HG03025 (cell line): Measurements from ENCODE around the gene PAQR4.
"Not testable (repeated sequence)": the region's sequence is repeated elsewhere in the genome, so short reads cannot be mapped to it uniquely, and the experiment has no call there.

Experiments used
- ATAC-seq: cut with Tn5 transposase; IDR thresholded peaks from one replicate; pipeline ENCODE4 v1.9.1; 2021; ENCODE audit warnings: mild to moderate bottlenecking, moderate library complexity; ENCODE audit not compliant: unreplicated experiment, low FRiP score

The PAQR4 gene

DNA sequence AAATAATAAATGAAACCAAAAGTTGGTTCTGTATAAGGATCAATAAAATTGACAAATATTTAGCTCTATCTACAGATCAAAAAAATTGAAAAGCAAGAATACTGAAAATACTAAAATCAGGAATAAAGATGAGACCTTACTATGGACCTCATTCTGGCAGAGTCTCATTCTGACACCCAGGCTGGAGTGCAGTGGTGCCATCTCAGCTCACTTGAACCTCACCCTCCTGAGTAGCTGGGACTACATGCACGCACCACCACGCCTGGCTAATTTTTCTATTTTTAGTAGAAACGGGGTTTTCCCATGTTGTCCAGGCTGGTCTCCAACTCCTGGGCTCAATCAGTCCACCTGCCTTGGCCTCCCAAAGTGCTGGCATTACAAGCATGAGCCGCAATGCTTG lies 27.1 kb upstream of the PAQR4 start:
- no peak for ATAC-seq

DNA sequence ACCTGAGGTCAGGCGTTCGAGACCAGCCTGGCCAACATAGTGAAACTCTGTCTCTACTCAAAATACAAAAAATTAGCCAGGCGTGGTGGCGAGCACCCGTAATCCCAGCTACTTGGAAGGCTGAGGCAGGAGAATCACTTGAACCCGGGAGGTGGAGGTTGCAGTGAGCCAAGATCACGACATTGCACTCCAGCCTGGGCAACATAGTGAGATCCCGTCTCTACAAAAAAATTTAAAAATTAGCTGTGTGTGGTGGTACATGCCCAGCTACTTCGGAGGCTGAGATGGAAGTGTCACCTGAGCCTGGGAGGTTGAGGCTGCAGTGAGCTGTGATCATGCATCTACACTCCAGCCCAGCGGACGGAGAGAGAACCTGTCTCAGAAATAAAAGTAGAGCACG lies 25.4 kb upstream of the PAQR4 start:
- not testable (repeated sequence) for ATAC-seq

DNA sequence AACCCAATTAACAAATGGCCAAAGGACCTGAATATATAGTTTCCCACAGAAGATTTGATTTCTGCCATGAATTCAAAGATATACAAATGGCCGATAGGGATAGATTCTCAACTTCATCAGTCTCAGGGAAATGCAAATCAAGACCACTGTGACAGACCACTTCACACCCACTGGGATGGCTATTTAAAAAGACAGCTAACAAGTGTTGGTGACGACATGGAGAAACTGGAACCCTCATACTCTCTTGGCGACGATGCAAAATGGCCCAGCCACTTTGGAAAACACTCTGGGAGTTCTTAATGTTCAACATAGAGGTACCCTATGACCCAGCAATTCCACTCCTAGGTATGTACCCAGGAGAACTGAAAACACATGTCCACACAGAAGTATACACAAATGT lies 22.5 kb upstream of the PAQR4 start:
- no peak for ATAC-seq

DNA sequence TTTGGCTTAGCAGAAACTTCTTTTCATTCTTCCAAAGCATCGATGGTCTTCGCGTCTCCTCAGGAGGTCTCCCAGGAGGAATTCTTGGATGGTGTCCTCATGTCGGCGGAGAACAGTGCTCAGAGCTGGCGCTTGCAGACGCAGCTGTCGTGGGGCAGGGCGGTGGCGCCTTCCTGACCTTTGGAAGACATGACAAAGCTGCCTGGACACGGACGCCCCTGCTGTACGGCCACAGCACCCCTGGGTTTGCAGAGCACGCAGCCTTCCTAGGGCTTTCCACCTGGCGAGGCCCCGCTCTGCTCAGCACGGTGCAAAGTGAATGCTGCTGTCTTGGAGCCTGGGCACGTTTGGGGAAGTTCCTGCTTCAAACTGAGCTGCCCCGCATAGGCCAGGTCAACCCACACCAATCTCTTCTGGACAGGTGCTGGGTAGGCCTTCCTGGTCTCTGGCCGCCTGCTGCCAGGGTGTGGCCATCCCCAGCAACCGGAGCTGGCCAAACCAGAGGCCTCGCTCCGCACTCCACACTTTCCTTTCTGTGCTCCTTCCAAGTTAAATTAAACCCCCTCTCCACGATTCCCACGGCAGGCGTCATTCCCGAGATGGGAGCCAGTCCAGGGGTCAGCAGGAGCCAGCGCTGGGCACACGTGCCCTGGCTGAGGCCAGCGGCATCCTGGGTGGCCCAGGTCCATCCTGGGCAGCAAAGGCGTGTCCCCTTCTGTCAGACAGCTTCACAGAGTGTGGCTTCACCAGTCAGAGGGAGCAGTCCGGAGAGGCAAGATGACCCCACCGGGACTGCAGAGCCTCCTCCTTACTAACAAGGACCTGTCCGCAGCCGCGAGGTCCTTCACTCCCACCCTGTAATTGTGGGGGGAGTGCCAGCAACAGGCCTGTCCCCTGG lies 20.1 kb upstream of the PAQR4 start:
- ATAC-seq: no peak

DNA sequence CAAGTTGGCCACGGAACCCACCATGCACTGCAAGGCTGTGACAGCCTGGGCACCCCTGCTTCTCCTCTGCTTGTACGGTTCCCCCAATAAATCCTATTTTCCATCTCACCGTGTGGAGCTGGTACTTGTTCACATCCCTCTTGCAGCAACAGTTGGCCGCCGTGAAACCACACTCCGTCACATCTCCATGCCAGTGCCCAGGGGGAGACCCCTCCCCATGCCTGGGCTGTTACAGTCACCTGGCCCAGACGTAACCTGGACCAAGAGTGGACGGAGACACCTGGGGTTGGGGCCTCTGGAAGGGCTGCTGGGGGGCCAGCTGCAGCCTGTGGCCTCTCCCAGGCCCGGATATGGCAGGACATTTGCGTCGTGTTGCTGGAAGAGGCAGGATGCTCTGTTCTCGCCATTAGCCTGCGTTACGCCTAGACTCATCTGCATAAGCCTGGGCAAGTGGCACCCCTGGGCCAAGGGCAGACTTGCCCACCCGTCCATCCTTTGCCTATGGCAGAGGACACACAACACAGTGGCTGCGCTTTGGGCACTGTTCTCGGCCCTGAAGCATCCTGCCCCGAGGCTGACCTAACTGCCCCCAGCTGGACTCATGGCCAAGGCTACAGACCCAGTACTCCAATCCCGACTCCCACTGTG lies 19.3 kb upstream of the PAQR4 start:
- ATAC-seq: no peak

DNA sequence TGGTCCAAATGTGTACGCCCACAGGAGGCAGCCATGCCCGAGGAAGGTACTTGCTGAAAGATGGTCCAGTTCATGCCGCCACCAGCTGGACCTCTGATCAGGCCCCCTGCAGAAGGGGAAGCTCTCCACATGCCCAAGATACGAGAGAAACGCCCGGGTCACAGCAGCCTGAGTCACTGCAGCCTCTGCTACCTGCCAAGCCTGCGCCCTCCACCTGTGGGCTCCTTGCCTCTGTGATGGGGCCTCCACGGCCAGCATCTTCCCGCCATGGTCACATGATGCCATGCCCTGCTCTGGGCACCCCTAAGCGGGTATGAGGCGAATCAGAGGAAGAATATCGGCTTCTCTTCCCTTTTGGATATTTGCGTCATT lies 18.8 kb upstream of the PAQR4 start:
- ATAC-seq: no peak

DNA sequence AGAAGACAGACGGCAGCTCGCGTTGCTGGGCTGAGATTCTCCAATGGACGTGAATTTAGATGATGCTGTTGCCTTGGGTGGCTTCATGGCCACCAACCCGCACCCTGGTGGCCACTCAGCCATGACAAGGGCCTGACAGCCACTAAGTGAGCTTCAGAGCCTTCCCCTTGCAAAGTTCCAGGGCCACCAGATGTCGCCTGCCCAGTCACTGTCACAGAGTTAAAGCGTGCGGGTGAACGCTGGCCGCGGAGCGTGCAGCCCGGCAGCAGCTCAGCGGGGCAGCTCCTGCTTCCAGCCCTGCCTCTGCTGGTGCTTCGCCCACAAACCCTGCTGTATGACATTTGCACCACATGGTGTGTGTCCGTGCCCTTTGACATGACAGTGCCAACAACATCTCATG lies 18.4 kb upstream of the PAQR4 start:
- ATAC-seq: no peak

DNA sequence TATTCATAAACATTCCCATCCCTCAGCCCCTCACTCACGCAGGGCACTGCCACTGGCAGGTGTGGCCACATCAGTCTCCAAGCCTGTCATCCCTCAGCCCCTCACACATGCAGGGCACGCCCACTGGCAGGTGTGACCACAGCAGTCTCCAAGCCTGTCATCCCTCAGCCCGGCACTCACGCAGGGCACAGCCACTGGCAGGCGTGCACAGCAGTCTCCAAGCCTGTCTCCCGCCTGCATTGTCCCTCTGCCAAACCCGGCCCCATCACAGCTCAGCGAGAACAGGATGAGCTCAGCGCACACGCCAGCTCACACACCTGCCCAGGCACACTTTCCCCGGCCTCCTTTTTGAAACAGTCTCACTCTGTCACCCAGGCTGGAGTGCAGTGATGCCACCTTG lies 16.5 kb upstream of the PAQR4 start:
- ATAC-seq: no peak

DNA sequence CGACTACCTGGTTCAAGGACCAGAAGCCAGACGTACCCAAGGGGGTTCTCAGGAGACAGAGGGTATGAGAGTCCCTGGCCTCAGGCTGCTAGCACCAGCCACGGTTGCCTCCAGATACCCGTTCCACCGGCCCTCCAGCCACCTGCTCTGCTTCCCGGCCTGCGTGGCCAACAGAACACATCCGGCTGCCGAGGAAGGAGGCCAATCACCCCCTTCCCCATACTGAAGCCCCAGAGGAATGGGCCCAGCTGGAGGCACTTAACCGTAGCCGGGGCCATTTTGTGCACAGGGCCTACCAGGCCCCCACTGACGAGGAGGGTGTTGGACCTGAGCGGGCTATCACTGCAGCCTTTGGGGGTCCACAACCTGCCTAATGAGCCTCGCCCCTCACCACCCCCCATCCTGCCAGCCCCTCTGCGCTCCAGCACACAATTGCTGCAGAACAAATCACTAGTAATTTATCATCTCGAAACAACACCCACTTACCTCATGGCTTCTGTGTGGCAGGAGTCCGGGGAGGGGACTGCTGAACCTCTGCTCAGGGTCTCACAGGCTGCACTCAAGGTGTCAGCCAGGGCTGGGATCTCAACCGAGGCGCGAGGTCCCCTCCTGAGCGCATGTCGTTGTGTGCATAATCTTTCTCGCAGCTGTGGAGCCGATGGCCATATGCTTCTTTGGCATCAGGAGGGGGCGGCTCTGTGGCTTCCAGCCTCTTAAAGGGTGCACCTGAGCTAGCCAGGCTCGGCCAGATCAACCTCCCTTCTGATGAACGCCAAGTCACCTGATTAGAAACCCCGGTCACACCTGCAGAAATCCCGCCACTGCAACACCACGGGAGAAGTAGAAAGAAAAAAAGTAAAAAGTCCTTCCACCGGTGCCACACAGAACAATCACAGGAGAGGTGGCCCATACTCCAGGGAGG lies 15.2 kb upstream of the PAQR4 start:
- no peak for ATAC-seq

DNA sequence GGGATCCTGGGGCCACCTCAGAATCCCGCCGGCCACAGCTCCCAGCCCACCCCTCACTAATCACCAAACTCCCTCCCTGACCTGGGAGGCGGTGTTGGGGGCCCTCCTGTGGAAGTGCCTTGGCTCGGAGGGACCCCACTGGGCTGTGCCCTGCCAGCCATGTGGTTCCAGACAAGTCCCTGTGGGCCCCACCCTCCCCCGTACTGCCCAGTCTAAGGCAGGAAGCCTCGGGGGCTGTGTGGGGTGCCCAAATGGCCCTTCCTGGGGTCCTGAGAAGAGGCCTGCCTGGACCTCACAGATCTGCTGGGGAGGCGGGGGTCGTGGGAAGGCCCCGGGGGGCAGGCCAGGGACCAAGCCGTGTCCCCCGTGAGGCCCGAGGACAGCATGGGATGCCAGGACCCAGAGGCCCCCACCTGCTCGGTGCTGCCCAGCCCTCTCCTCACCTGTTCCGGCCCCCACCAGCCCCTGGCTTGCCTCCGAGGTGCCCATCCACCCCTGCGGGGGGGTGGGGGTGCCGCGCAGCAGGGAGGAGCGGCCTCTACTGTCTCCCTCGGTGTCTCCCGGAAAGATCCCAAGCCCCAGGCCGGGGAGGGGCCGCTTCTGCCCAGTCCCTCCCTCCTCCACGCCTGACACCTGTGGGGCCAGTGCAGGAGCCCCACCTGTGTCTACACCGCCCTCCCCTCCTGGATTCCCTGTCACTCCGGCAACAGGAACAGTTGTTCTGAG lies 14.3 kb upstream of the PAQR4 start:
- ATAC-seq: no peak

DNA sequence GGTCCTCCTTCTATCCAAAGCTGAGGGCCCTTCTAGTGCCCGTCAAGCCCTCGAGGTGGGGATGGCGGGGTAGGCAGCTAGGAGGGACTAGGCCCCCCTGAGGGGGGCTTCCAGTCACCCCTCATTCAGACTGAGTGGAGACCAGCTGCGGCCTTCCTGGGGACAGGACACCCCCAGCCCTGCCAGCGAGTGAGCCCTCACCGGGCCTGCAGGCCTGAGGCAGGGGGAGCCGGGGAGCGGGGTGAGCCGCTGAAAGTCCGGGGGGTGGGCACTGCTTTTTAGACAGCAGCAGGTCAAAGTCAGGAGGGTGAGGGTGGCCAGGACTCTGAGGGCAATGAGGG lies 13.7 kb upstream of the PAQR4 start:
- ATAC-seq: no peak

DNA sequence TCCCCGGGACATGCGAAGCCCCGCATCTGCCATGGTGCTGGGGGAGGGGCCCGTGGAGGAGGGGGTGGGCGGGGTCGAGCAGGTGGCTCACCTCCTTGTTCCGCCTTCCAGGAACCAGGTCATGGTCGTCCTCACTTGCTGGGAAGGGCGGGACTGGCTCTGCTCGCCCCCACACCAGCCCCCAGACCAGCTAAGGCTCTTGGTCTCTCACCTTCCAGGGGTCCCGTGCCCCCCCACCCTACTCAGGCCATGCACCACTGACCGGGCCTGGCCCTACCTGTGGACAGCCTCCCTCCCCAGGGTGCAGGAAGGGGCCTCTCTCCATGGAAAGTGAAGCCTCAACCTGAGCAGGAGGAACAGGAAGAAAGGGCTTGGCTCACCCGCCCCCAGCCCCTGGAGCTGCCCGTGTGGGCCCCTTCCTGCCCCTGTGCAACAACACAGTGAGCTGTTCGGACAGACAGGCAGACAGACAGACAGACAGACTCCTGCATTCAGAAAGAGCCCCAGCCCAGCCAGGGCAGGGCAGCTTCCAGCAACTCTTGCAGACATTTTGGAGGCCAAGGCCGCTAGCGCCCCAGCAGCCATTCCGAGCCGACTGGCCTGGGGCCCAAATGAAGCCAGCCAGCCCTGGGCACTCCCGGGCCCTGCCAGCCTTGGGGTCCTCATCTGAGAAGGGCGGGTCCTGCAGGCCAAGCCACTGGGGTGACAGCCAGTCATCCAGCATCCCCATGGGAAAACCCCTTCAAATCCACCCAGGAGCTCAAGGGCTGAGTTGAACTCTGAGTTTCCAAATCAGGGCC lies 13.2 kb upstream of the PAQR4 start:
- no peak for ATAC-seq

DNA sequence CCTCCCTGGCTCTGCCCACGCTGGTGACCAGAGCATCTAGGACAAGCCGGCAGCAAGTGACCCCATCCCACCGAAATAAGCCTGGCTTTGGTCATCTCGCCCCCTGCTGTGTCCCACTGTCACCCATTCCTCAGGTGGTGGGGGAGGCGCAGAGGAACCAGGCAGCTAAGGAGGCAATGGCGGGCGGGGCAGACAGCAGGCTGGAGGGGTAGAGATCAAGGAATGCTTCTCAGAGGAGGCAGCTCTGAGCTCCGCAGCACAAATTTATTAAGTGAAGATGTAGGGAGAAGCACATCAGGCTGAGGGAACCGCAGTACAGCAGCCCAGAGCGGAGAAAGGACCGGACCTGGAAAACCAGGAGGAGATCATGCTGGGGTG lies 12.6 kb upstream of the PAQR4 start:
- ATAC-seq: no peak

DNA sequence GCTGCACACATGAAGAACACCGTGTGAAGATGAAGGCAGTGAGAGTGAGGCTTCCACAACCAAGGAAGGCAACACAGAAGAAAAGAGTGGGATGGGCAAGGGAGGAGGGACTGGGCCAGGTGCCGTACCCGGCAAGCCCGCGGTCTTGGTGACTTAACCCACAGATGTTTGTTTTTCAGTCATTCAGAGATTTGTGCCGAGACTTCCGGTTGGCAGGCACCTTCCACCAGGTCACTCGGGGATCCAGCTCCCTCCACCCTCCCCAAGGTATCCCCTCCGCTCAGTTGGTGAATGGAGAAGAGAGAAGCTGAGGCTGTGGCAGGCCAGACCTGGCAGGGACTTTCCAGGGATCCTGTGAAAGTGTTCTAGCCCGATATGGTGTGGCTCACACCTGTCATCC lies 9.9 kb upstream of the PAQR4 start:
- ATAC-seq: no peak

DNA sequence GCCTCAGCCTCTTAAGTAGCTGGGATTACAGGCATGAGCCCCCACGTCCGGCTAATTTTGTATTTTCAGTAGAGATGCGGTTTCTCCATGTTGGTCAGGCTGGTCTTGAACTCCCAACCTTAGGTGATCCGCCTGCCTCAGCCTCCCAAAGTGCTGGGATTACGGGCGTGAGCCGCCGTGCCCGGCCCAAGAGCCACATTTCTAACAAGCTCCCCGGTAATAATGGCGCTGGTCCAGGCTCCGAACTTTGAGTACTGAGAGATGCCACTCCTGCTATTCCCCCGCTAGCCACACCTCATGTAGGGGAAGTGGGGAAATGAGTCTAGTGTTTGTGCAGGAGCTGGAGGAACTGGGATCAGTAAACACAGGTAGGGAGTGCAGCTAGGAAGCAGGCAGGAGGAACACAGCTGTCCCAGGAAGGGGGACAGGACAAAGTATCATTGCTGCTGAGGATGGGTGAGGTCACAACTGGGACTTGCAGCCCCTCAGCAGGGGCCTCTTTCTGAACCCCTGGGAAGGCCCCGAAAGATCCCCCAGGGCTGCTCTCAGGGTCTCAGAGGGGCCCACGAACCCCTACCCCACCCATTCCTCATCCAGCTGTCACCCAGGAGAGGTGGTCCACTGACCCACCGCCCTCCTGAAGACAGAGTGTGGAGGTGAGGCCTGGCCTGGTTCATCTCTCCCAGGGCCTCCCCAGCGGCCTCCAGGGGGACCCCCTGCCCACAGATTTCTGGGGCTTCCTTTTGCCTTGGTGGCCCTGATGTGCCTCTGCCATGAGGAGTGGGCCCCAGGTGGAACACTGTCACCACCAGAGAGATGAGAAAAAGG lies 8.8 kb upstream of the PAQR4 start:
- ATAC-seq: no peak

DNA sequence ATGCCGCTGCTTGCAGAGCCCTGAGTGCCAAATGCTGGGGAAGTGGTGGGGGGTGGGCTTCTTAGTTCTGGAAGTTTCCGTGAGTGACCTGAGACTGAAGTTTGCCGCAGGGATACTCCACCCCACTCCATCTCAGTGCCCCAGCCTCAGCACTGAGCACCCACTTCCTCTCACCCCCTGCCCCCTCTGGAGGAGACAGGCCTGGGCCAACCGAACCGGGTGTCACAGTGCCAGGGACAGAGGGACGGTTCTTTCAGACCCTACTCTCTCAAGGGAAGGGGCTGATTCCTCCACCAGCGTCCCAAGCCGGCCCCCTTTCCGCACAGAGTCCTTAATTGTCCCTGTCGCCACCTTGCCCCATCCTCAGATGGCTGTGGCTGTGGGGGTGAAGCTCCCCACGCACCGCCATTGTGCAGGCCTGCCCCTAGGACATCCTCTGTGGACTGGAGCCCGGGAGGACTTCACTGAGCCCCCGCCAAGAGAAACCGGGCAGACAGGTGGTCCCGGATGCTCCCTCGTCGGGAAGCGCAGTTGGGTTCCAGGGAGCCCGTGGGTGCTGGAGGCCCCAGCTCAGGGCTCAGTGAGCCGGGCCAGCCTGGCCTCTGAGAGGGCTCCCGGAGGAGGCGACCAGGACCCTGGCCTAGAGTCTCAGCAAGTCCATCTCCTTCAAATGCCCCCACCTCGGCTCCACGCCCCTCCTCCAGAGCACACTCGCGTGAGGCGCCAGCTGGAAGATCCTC lies 6.6 kb upstream of the PAQR4 start:
- ATAC-seq: no peak

DNA sequence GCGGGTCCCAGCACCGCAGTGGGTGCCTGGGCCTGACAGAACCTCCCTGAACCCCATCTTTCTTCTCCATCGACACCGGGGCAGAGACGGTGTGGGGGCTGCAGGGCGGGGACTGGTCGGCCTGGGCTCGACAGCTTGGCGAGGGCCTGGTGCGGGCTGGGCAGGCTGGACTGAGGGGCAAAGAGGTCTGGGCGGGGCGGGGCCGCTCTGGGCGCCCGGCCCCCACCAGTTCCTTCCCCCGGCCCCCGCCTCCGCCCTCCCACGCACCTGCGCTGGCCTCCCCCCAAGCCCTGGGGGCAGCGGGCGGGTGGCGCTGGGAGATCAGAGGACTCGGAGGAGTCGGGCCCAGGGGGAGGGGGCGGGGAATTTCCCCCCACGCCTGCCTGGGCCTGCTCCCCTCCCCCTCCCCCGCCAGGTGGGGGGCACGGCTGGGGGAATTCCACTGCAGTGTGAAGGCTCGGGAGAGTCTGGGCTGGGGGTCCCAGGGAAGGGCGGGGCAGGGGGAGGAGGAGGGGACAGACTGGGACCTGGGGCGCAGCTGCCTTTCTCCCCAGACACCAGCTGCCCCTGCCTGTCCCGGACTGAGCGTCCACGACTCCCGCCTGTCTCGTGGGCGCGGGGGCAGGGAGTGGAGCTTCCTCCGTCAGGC lies 6.0 kb upstream of the PAQR4 start:
- no peak for ATAC-seq
